Naive thymus-derived CD4-positive, alpha-beta T cell (primary cell): ENCODE measurements around the gene ATRAID. TPM values are rescaled to one million over a fixed set of nuclear protein-coding genes. Genes with fewer than 3 reads are reported as not detected.
"Not testable (repeated sequence)": the region's sequence is repeated elsewhere in the genome, so short reads cannot be mapped to it uniquely, and the experiment has no call there.

Experiments used
- ATAC-seq: fragments of 150-1000 bp; cut with Tn5 transposase; 2 replicates; pipeline ENCODE4 v1.10.0; 2021; ENCODE audit warnings: mild to moderate bottlenecking, moderate library complexity
- CTCF ChIA-PET: fragments of 350-600 bp; sonication (Branson Sonifier 250); formaldehyde crosslinking; loops from one replicate; lab custom pipeline; 2021; ENCODE audit warnings: antibody characterized with exemption; lab: Charles Lee
- POLR2A ChIA-PET: fragments of 350-600 bp; sonication (Branson Sonifier 250); formaldehyde crosslinking; loops from one replicate; lab custom pipeline; 2021; ENCODE audit warnings: antibody characterized with exemption, inconsistent platforms; lab: Charles Lee
- DNase-seq, 9 donors: peaks; one replicate each; pipeline versions ENCODE4 v3.0.0 to v3.0.0-alpha.2; 2020 to 2022; ENCODE audit warnings: mixed read lengths in 1 of 9
- H3K27ac ChIP-seq: one replicate; pipeline ENCODE4 v1.7.0; 2013; ENCODE audit warnings: mild to moderate bottlenecking, low read depth, low read length, moderate library complexity
- H3K27me3 ChIP-seq, 2 donors: one replicate each; pipeline ENCODE4 v1.7.0; 2013; ENCODE audit warnings: low read length in 2 of 2, mild to moderate bottlenecking in 2 of 2, moderate library complexity in 2 of 2; ENCODE audit not compliant: control insufficient read depth in 2 of 2, insufficient read depth in 2 of 2
- H3K36me3 ChIP-seq, 3 experiments: 1 replicate in 2 of 3; 2 replicates in 1 of 3; pipeline ENCODE4 v1.7.0; 2013; ENCODE audit warnings: low read length in 3 of 3, mild to moderate bottlenecking in 3 of 3, moderate library complexity in 1 of 3; ENCODE audit not compliant: insufficient read depth in 3 of 3, control insufficient read depth in 2 of 3
- H3K4me1 ChIP-seq, 2 donors: one replicate each; pipeline ENCODE4 v1.7.0; 2013; ENCODE audit warnings: low read length in 2 of 2, mild to moderate bottlenecking in 2 of 2, moderate library complexity in 1 of 2; ENCODE audit not compliant: control insufficient read depth in 2 of 2, insufficient read depth in 2 of 2
- H3K4me3 ChIP-seq: 2 replicates; pipeline ENCODE4 v1.7.0; 2013; ENCODE audit warnings: mild to moderate bottlenecking, low read length
- H3K9me3 ChIP-seq, 3 experiments: 1 replicate in 2 of 3; 2 replicates in 1 of 3; pipeline ENCODE4 v1.7.0; 2013; ENCODE audit warnings: low read length in 3 of 3; ENCODE audit not compliant: control insufficient read depth in 2 of 3
- H3K27ac Mint-ChIP-seq, 9 donors: one replicate each; pipeline ENCODE4 v1.8.0; 2020 to 2022; ENCODE audit warnings: mixed read lengths in 9 of 9, mild to moderate bottlenecking in 8 of 9, moderate library complexity in 5 of 9, inconsistent platforms in 2 of 9
- H3K27me3 Mint-ChIP-seq, 5 donors: one replicate each; pipeline ENCODE4 v1.8.0; 2021 to 2022; ENCODE audit warnings: mixed read lengths in 5 of 5, mild to moderate bottlenecking in 1 of 5
- H3K36me3 Mint-ChIP-seq, 5 donors: one replicate each; pipeline ENCODE4 v1.8.0; 2020 to 2022; ENCODE audit warnings: mixed read lengths in 5 of 5, mild to moderate bottlenecking in 3 of 5, inconsistent platforms in 1 of 5
- H3K4me1 Mint-ChIP-seq, 7 donors: one replicate each; pipeline ENCODE4 v1.8.0; 2020 to 2022; ENCODE audit warnings: mixed read lengths in 7 of 7, mild to moderate bottlenecking in 3 of 7, inconsistent platforms in 1 of 7
- H3K4me3 Mint-ChIP-seq, 10 donors: one replicate each; pipeline ENCODE4 v1.8.0; 2020 to 2022; ENCODE audit warnings: mild to moderate bottlenecking in 10 of 10, mixed read lengths in 10 of 10, moderate library complexity in 6 of 10, inconsistent platforms in 2 of 10
- H3K9me3 Mint-ChIP-seq, 11 donors: one replicate each; pipeline ENCODE4 v1.8.0; 2020 to 2022; ENCODE audit warnings: mixed read lengths in 11 of 11, mild to moderate bottlenecking in 4 of 11, inconsistent platforms in 1 of 11, moderate library complexity in 1 of 11
- intact Hi-C, 2 donors: fragments of 100-400 bp; cut with micrococcal nuclease; formaldehyde crosslinking; loops; one replicate each; pipeline ENCODE4 v1.15.1; 2023
- polyA plus RNA-seq, 2 donors: library from polyadenylated mRNA; unstranded; fragments of 300-500 nt; fragmentation: Illumina TruSeq; gene quantifications; one replicate each; pipeline ENCODE4 v1.2.3, GENCODE V29; 2021
- total RNA-seq, 6 experiments: library from RNA in 5 of 6; stranded (reverse) in 5 of 6; gene quantifications; 1 replicate in 5 of 6; 2 replicates in 1 of 6; pipeline ENCODE4 v1.2.3 and lab custom pipeline; 2021 to 2026

The ATRAID gene
- total and polyA plus RNA-seq, 7 experiments from 2014 or later, result 71.0 to 391 (median 102) TPM

GRCh38 chr2:27194538-27195354 lies 17.1 kb upstream of the ATRAID start:
- ATAC-seq (no peak), DNase-seq (no peak)
- Mint-ChIP-seq H3K27me3 (peaks cover 0 to 10% (median 0%) of the 10 kb centered on the region in 5 donors), H3K4me1 (peaks cover 0 to 2% (median 0%) of the 10 kb centered on the region in 7 donors), H3K27ac (no peak overlapping the region), H3K9me3 (no peaks in the 10 kb centered on the region), H3K36me3 (peaks cover 0 to 3% (median 0%) of the 10 kb centered on the region in 5 donors), H3K4me3 (no peak overlapping the region)
- Histone ChIP-seq H3K4me1 (no peaks in the 10 kb centered on the region), H3K27me3 (no peaks in the 10 kb centered on the region), H3K9me3 (no peaks in the 10 kb centered on the region), H3K27ac (no peak overlapping the region), H3K4me3 (no peak overlapping the region), H3K36me3 (peaks cover 0 to 3% (median 0%) of the 10 kb centered on the region in 3 experiments)
- ChIA-PET POLR2A (no interaction called here), CTCF (interaction anchor here (1.0 kb wide), 1 partner anchor 98 kb away, joined by 3 read pairs; no protein-coding TSS in a partner anchor)
- intact Hi-C loops, result no loop called here

- H3K36me3 Mint-ChIP-seq, H3K27ac ChIP-seq, H3K27me3 Mint-ChIP-seq, H3K27ac Mint-ChIP-seq, DNase-seq, H3K9me3 Mint-ChIP-seq, H3K27me3 ChIP-seq, H3K4me3 ChIP-seq, ATAC-seq, H3K4me1 ChIP-seq, CTCF ChIA-PET, H3K4me3 Mint-ChIP-seq, POLR2A ChIA-PET, H3K9me3 ChIP-seq, H3K4me1 Mint-ChIP-seq, intact Hi-C loops: not testable (repeated sequence)
- H3K36me3 ChIP-seq, result peaks cover 0 to 13% (median 0%) of the 10 kb centered on the region in 3 experiments
Measured at GRCh38 chr2:27195799-27196198, 16.0 kb upstream of the ATRAID start.

- CTCF ChIA-PET, POLR2A ChIA-PET, intact Hi-C loops: not testable (repeated sequence)
Measured at GRCh38 chr2:27198068-27198467, 13.8 kb upstream of the ATRAID start.

GRCh38 chr2:27198627-27199026 lies 13.2 kb upstream of the ATRAID start:
- Mint-ChIP-seq H3K9me3 (peaks cover 0 to 1% (median 0%) of the 10 kb centered on the region in 11 donors), H3K27me3 (no peaks in the 10 kb centered on the region), H3K4me3 (no peak overlapping the region), H3K4me1 (no peaks in the 10 kb centered on the region), H3K27ac (peak overlapping the region in 5 of 9 donors; percentile 10 to 62 (median 34)), H3K36me3 (peaks cover 0 to 13% (median 9%) of the 10 kb centered on the region in 5 donors)
- ATAC-seq (no peak), DNase-seq (no peak)
- Histone ChIP-seq H3K4me3 (no peak overlapping the region), H3K36me3 (peaks cover 0 to 41% (median 0%) of the 10 kb centered on the region in 3 experiments), H3K4me1 (no peaks in the 10 kb centered on the region), H3K27ac (no peak overlapping the region), H3K9me3 (no peaks in the 10 kb centered on the region), H3K27me3 (no peaks in the 10 kb centered on the region)
- intact Hi-C loops, result no loop called here
- POLR2A ChIA-PET, result no interaction called here
- CTCF ChIA-PET, result no interaction called here

More at GRCh38 chr2:27198068-27198467, 13.8 kb upstream of the ATRAID start:
- not testable (repeated sequence) for H3K9me3 ChIP-seq, H3K27me3 Mint-ChIP-seq, H3K36me3 Mint-ChIP-seq, H3K27me3 ChIP-seq, ATAC-seq, DNase-seq, H3K9me3 Mint-ChIP-seq, H3K4me1 Mint-ChIP-seq, H3K4me3 Mint-ChIP-seq, H3K4me3 ChIP-seq, H3K4me1 ChIP-seq, H3K27ac ChIP-seq
- peak overlapping the region in 1 of 9 donors; percentile 5 for H3K27ac Mint-ChIP-seq
- H3K36me3 ChIP-seq, result peaks cover 0 to 35% (median 0%) of the 10 kb centered on the region in 3 experiments

- Histone ChIP-seq H3K27me3 (no peaks in the 10 kb centered on the region), H3K9me3 (no peaks in the 10 kb centered on the region), H3K27ac (no peak overlapping the region), H3K4me3 (no peak overlapping the region), H3K4me1 (no peaks in the 10 kb centered on the region), H3K36me3 (peaks cover 0 to 47% (median 0%) of the 10 kb centered on the region in 3 experiments)
- ATAC-seq, result no peak
- Mint-ChIP-seq H3K4me1 (no peaks in the 10 kb centered on the region), H3K27me3 (no peaks in the 10 kb centered on the region), H3K9me3 (peaks cover 0 to 1% (median 0%) of the 10 kb centered on the region in 11 donors), H3K36me3 (peaks cover 0 to 13% (median 9%) of the 10 kb centered on the region in 5 donors), H3K27ac (peak overlapping the region in 3 of 9 donors; percentile 27 to 62 (median 48)), H3K4me3 (no peak overlapping the region)
- intact Hi-C loops, result no loop called here
- DNase-seq, result no peak
- ChIA-PET POLR2A (no interaction called here), CTCF (no interaction called here)
Measured at GRCh38 chr2:27199241-27199640, 12.6 kb upstream of the ATRAID start.

GRCh38 chr2:27201675-27202074 lies 10.2 kb upstream of the ATRAID start:
- Mint-ChIP-seq H3K27me3 (no peaks in the 10 kb centered on the region), H3K4me1 (peaks cover 0 to 10% (median 0%) of the 10 kb centered on the region in 7 donors), H3K4me3 (no peak overlapping the region), H3K9me3 (peaks cover 0 to 1% (median 0%) of the 10 kb centered on the region in 11 donors), H3K36me3 (peaks cover 8 to 29% (median 13%) of the 10 kb centered on the region in 5 donors), H3K27ac (peak overlapping the region in 1 of 9 donors; percentile 68)
- Histone ChIP-seq H3K4me3 (no peak overlapping the region), H3K36me3 (peaks cover 0 to 71% (median 4%) of the 10 kb centered on the region in 3 experiments), H3K4me1 (no peaks in the 10 kb centered on the region), H3K9me3 (no peaks in the 10 kb centered on the region), H3K27me3 (no peaks in the 10 kb centered on the region), H3K27ac (no peak overlapping the region)
- POLR2A ChIA-PET, result no interaction called here
- DNase-seq, result no peak
- ATAC-seq, result no peak
- CTCF ChIA-PET, result no interaction called here
- intact Hi-C loops, result no loop called here
